ENCODE measurements around the gene SOX2. TPM values are rescaled to one million over a fixed set of nuclear protein-coding genes. Genes with fewer than 3 reads are reported as not detected.
A peak's percentile ranks its signal among the peaks of the same experiment; 100 is the strongest.

The SOX2 gene
- total RNA-seq, 4 donors from 2014 or later, result 0.53 TPM; not detected in 3

GRCh38 chr3:181698263-181698954 lies 13.3 kb upstream of the SOX2 start:
- DNase-seq (no peak), ATAC-seq (no peak)
- intact Hi-C loops (cut with DNase I; ENCODE audit: low total_unique reads), result no loop called here
- H3K4me3 ChIP-seq, result no peak overlapping the region
- H3K9me3 ChIP-seq, result no peaks in the 10 kb centered on the region
- peaks cover 16 to 17% of the 10 kb centered on the region in 2 donors for H3K4me1 ChIP-seq
- TF ChIP-seq POLR2A (IDR thresholded peaks at IDR 0.05) (no peak), CTCF (IDR thresholded peaks at IDR 0.05 in 4 of 5, conservative IDR thresholded peaks at IDR 0.05 in 1 of 5) (no peak)
- no peaks in the 10 kb centered on the region for H3K36me3 ChIP-seq
- no peak overlapping the region for H3K27ac ChIP-seq
- in situ Hi-C loops (cut with MboI; ENCODE audit: low sequenced_read_pairs in 4 of 4), result no loop called here
- peaks cover 89 to 93% (median 91%) of the 10 kb centered on the region in 3 donors for H3K27me3 ChIP-seq

GRCh38 chr3:181699171-181699903 lies 12.4 kb upstream of the SOX2 start:
- H3K9me3 ChIP-seq, result no peaks in the 10 kb centered on the region
- no peak for ATAC-seq
- no peak for TF ChIP-seq POLR2A (IDR thresholded peaks at IDR 0.05)
- no peak for TF ChIP-seq CTCF (IDR thresholded peaks at IDR 0.05 in 4 of 5, conservative IDR thresholded peaks at IDR 0.05 in 1 of 5)
- no peak for DNase-seq
- intact Hi-C loops (cut with DNase I; ENCODE audit: low total_unique reads) (no loop called here), in situ Hi-C loops (cut with MboI; ENCODE audit: low sequenced_read_pairs in 4 of 4) (no loop called here)
- H3K4me3 ChIP-seq, result no peak overlapping the region
- H3K4me1 ChIP-seq, result peaks cover 16 to 17% of the 10 kb centered on the region in 2 donors
- H3K36me3 ChIP-seq, result no peaks in the 10 kb centered on the region
- peaks cover 97 to 100% (median 98%) of the 10 kb centered on the region in 3 donors for H3K27me3 ChIP-seq
- H3K27ac ChIP-seq, result no peak overlapping the region

- TF ChIP-seq POLR2A (IDR thresholded peaks at IDR 0.05) (no peak), CTCF (IDR thresholded peaks at IDR 0.05 in 4 of 5, conservative IDR thresholded peaks at IDR 0.05 in 1 of 5) (peak; percentile 35 to 87 (median 77))
- intact Hi-C loops (cut with DNase I; ENCODE audit: low total_unique reads), result loop anchor here (5.0 kb wide), 1 partner anchor 373 kb away; no protein-coding TSS in a partner anchor
- H3K36me3 ChIP-seq, result no peaks in the 10 kb centered on the region
- H3K4me1 ChIP-seq, result peaks cover 12 to 17% of the 10 kb centered on the region in 2 donors
- H3K4me3 ChIP-seq, result peak overlapping the region; percentile 0 to 45 (median 14)
- in situ Hi-C loops (cut with MboI; ENCODE audit: low sequenced_read_pairs in 4 of 4), result loop anchor here (10.0 to 25.0 kb wide), 3 partner anchors 554 to 984 kb away; no protein-coding TSS in a partner anchor
- peaks cover 98 to 100% (median 100%) of the 10 kb centered on the region in 3 donors for H3K27me3 ChIP-seq
- no peak overlapping the region for H3K27ac ChIP-seq
- DNase-seq, result peak in 1 of 2 donors; percentile 28
- H3K9me3 ChIP-seq, result no peaks in the 10 kb centered on the region
- peak; percentile 60 to 88 for ATAC-seq
Observed at GRCh38 chr3:181700168-181701087, 11.3 kb upstream of the SOX2 start.

- H3K27ac ChIP-seq, result no peak overlapping the region
- DNase-seq, result no peak
- H3K4me1 ChIP-seq, result peaks cover 6 to 10% of the 10 kb centered on the region in 2 donors
- H3K9me3 ChIP-seq, result no peaks in the 10 kb centered on the region
- peaks cover 98 to 100% (median 100%) of the 10 kb centered on the region in 3 donors for H3K27me3 ChIP-seq
- ATAC-seq, result no peak
- in situ Hi-C loops (cut with MboI; ENCODE audit: low sequenced_read_pairs in 4 of 4), result loop anchor here (10.0 to 25.0 kb wide), 3 partner anchors 554 to 984 kb away; no protein-coding TSS in a partner anchor
- H3K36me3 ChIP-seq, result no peaks in the 10 kb centered on the region
- no peak overlapping the region for H3K4me3 ChIP-seq
- TF ChIP-seq CTCF (IDR thresholded peaks at IDR 0.05 in 4 of 5, conservative IDR thresholded peaks at IDR 0.05 in 1 of 5), result no peak
- TF ChIP-seq POLR2A (IDR thresholded peaks at IDR 0.05), result no peak
- intact Hi-C loops (cut with DNase I; ENCODE audit: low total_unique reads), result loop anchor here (5.0 kb wide), 1 partner anchor 374 kb away; no protein-coding TSS in a partner anchor
Observed at GRCh38 chr3:181701096-181701495, 10.6 kb upstream of the SOX2 start.
